Occipital lobe (tissue), 3 donors: ENCODE results near the gene SCNN1A. TPM values are rescaled to one million over a fixed set of nuclear protein-coding genes. Genes with fewer than 3 reads are reported as not detected.

Experiments
- DNase-seq: peaks from one replicate; lab custom pipeline; 2025; lab: John Stamatoyannopoulos, UW
- small RNA-seq: library from RNA; depleted of rRNA; stranded (forward); fragments of <200 nt; gene quantifications from one replicate; pipeline ENCODE3, GENCODE V24; 2014
- total RNA-seq: library from RNA; depleted of rRNA; stranded (reverse); fragments of >200 nt; gene quantifications from one replicate; pipeline ENCODE4 v1.2.3, GENCODE V29; 2014

The SCNN1A gene
- total RNA-seq, 1 donor from 2014 or later = not detected

DNA sequence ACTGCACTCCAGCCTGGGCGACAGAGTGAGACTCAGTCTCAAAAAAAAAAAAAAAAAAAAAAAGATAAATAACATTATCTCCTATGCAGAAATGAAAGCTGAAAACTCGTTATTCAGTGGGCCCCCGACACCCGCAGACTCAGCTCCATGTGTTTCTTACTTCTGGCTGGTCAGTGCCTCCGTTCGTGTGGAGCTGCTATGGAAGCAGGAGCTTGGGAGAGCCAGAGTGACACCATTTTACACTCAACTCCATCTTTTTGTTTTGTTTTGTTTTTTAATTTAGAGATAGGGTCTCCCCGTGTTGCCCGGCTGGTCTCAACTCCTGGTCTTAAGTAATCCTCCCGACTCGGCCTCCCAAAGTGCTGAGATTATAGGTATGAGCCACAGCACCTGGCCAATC, 78.2 kb downstream of the SCNN1A start:
- DNase-seq = no peak

Small RNA genes within 50 kb of the gene (small RNA-seq; reads per million reads assigned to genes)
- not detected for gene RN7SL391P

Other genes with a start within 250 kb of the SCNN1A start
- gene CD9, start 175.2 kb downstream of the SCNN1A start, total RNA-seq = 29.5 TPM
- not detected for gene PLEKHG6, start 64.9 kb downstream of the SCNN1A start, total RNA-seq
- gene TNFRSF1A, start 33.5 kb downstream of the SCNN1A start, total RNA-seq = 14.8 TPM
- gene LTBR, start 8.6 kb upstream of the SCNN1A start, total RNA-seq = 1.9 TPM
- gene CD27, start 69.4 kb upstream of the SCNN1A start, total RNA-seq = 0.94 TPM
- gene TAPBPL, start 76.5 kb upstream of the SCNN1A start, total RNA-seq = 0.78 TPM
- gene VAMP1, start 95.1 kb upstream of the SCNN1A start, total RNA-seq = 6.4 TPM
- gene MRPL51, start 117.7 kb upstream of the SCNN1A start, total RNA-seq = 36.5 TPM
- 9.0 TPM for gene NCAPD2, start 118.5 kb upstream of the SCNN1A start, total RNA-seq
- gene GAPDH, start 159.0 kb upstream of the SCNN1A start, total RNA-seq = 1,311 TPM
- gene IFFO1, start 180.5 kb upstream of the SCNN1A start, total RNA-seq = 4.4 TPM
- gene NOP2, start 192.7 kb upstream of the SCNN1A start, total RNA-seq = 10.8 TPM
- gene CHD4, start 231.8 kb upstream of the SCNN1A start, total RNA-seq = 149 TPM